SU-DHL-6 (cell line): ENCODE measurements around the gene XRRA1.
"Not testable (repeated sequence)": the region's sequence is repeated elsewhere in the genome, so short reads cannot be mapped to it uniquely, and the experiment has no call there.

Experiments
- H2AFZ ChIP-seq: fragments of 200-600 bp; sonication (generic); 2 replicates; pipeline ENCODE4 v1.6.1; 2014; ENCODE audit warnings: low read depth, mild to moderate bottlenecking, moderate library complexity, mixed read lengths, antibody characterized with exemption, low read length; ENCODE audit not compliant: severe bottlenecking
- H3F3A ChIP-seq: fragments of 200-600 bp; shearing (Covaris generic); 2 replicates; pipeline ENCODE4 v1.6.0; 2016; ENCODE audit warnings: antibody characterized with exemption, mild to moderate bottlenecking; ENCODE audit not compliant: insufficient read depth
- H3K27ac ChIP-seq: fragments of 200-600 bp; sonication (generic); 2 replicates; pipeline ENCODE4 v1.5.1; 2016; ENCODE audit warnings: low read depth, mild to moderate bottlenecking, low read length, moderate library complexity, mixed read lengths
- H3K27me3 ChIP-seq: fragments of 200-600 bp; sonication (generic), shearing (Covaris generic); 2 replicates; pipeline ENCODE4 v1.6.0; 2014; ENCODE audit warnings: mild to moderate bottlenecking, low read length
- H3K36me3 ChIP-seq: fragments of 200-600 bp; sonication (generic); 2 replicates; pipeline ENCODE4 v1.6.1; 2014; ENCODE audit warnings: mild to moderate bottlenecking, low read length, mixed read lengths
- H3K4me2 ChIP-seq: fragments of 300-600, 200-600 bp; shearing (Covaris generic), sonication (generic); 2 replicates; pipeline ENCODE4 v1.6.0; 2014; ENCODE audit warnings: low read length, low read depth, mild to moderate bottlenecking; ENCODE audit not compliant: poor library complexity, severe bottlenecking
- H3K4me3 ChIP-seq: fragments of 200-600 bp; sonication (generic); 2 replicates; pipeline ENCODE4 v1.5.1; 2014; ENCODE audit warnings: antibody characterized with exemption, low read length, mild to moderate bottlenecking, mixed read lengths; ENCODE audit not compliant: insufficient read depth, poor library complexity, severe bottlenecking
- H3K79me2 ChIP-seq: fragments of 200-600 bp; sonication (generic); 2 replicates; pipeline ENCODE4 v1.6.1; 2014; ENCODE audit warnings: mild to moderate bottlenecking, low read length, moderate library complexity; ENCODE audit not compliant: insufficient read depth
- H3K9ac ChIP-seq: fragments of 200-600 bp; sonication (generic); 2 replicates; pipeline ENCODE4 v1.7.0; 2014; ENCODE audit warnings: mild to moderate bottlenecking, low read length
- H3K9me2 ChIP-seq: fragments of 200-600 bp; sonication (generic); replicated peaks from 2 replicates; pipeline ENCODE4 v1.6.1; 2014; ENCODE audit warnings: low read length; ENCODE audit not compliant: insufficient read depth
- H3K9me3 ChIP-seq: fragments of 200-600 bp; sonication (generic); 2 replicates; pipeline ENCODE4 v1.6.1; 2014; ENCODE audit warnings: low read length, mixed read lengths; ENCODE audit not compliant: insufficient read depth
- H4K20me1 ChIP-seq: fragments of 200-600 bp; sonication (generic); 2 replicates; pipeline ENCODE4 v1.6.1; 2014; ENCODE audit warnings: low read depth, mild to moderate bottlenecking, antibody characterized with exemption, low read length, moderate library complexity, mixed read lengths
- EZH2phosphoT487 ChIP-seq: fragments of 200-600 bp; sonication (generic), shearing (Covaris generic); conservative IDR thresholded peaks from 2 replicates; pipeline ENCODE4 v1.6.1; 2018; ENCODE audit warnings: mild to moderate bottlenecking, antibody characterized with exemption, low read length, moderate library complexity, mixed read lengths
- TF ChIP-seq, protein P1 (sequence below): fragments of 200-600 bp; sonication (generic); IDR thresholded peaks from one replicate; pipeline ENCODE4 v1.5.1; 2017; ENCODE audit warnings: antibody characterized with exemption, mild to moderate bottlenecking, low read length, moderate library complexity; ENCODE audit not compliant: insufficient read depth, poor library complexity, severe bottlenecking

XRRA1 gene, protein sequence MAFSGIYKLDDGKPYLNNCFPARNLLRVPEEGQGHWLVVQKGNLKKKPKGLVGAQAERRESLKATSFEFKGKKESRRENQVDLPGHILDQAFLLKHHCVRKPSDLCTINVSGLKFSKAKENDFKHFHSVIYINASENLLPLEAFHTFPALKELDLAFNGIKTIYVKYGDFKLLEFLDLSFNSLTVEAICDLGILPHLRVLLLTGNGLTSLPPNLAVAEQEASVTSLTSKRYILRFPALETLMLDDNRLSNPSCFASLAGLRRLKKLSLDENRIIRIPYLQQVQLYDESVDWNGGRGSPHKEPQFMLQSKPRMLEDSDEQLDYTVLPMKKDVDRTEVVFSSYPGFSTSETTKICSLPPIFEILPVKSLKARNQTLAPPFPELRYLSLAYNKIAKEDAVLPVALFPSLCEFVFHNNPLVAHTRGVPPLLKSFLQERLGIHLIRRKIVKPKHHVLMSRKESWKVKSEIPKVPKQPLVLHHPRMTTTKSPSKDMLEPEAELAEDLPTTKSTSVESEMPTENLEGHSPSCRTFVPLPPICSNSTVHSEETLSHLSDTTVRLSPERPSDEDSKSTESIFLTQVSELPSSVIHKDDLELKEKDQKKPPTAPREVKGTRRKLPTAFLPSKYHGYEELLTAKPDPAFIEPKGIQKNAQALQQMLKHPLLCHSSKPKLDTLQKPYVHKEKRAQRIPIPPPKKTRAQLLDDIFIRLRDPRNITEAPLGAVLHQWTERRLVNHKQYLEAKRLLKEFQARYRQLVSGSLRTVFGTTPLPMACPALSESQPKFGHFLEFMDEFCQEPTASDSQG

DNA sequence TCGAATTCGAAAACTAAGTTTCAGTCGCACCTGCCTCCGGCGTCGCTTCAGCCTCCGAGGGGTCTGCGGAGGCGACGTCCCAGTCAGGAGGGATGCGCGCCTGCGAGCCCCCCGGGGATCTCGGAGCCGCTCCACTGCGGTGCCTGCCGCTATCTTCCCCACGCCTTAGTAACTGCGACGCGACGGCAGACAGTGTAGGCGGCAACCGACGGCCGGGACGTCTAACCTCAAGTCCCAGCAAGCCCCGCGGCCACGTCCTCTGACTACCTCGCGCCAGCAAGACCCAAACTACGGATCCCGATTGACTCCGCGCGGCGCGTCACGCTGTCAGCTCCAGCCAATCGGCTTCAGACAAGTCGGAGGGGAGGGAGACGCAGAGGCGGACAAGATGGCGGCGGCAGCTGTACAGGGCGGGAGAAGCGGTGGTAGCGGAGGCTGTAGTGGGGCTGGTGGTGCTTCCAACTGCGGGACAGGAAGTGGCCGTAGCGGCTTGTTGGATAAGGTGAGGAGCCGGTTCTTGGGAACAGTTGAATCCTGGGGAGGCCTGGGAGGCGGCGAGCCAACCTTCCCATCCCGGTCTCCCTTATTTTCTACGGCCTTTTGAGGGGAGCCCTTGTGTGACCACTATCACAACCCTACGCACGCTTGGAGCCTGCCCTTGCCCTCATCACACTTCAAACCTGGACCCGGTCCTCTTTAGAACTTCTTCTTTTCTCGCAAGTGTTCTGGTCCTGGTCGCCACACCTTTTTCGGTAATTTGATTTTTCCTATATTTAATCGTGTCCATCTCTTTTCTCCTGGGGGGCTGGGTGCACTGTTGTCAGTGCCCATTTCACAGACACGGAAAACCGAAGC is at the start of gene XRRA1, which contains the start of gene SPCS2:
TSS of gene XRRA1 (minus strand) at position 194 of the 855 bp plus-strand sequence. CDS start 8,213 bp downstream, outside the sequence.
TSS of gene SPCS2 (plus strand) at position 369 of the 855 bp plus-strand sequence. CDS start at position 389, 20 bp downstream.
- no peak for TF ChIP-seq EZH2phosphoT487
- TF ChIP-seq, protein P1, sequence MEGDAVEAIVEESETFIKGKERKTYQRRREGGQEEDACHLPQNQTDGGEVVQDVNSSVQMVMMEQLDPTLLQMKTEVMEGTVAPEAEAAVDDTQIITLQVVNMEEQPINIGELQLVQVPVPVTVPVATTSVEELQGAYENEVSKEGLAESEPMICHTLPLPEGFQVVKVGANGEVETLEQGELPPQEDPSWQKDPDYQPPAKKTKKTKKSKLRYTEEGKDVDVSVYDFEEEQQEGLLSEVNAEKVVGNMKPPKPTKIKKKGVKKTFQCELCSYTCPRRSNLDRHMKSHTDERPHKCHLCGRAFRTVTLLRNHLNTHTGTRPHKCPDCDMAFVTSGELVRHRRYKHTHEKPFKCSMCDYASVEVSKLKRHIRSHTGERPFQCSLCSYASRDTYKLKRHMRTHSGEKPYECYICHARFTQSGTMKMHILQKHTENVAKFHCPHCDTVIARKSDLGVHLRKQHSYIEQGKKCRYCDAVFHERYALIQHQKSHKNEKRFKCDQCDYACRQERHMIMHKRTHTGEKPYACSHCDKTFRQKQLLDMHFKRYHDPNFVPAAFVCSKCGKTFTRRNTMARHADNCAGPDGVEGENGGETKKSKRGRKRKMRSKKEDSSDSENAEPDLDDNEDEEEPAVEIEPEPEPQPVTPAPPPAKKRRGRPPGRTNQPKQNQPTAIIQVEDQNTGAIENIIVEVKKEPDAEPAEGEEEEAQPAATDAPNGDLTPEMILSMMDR, result no peak
- H3K79me2 ChIP-seq, result peaks cover 60% of the 10 kb centered on the region

DNA sequence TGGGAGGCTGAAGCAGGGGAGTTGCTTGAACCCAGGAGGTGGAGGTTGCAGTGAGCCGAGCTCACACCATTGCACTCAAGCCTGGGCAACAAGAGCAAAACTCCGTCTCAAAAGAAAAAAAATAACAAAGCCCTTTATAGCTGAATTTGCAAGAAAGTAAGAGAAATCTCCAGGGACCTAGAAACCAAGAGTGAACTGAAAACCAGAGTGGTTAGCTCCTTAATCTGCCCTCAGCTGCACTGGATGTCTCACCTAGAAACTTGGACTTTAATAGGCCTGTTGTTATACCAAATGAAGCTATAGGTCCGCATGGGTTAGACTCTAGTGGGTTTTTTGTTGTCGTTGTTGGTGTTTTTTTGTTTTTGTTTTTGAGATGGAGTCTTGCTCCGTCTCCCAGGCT is 44.0 kb upstream of the XRRA1 start:
- Histone ChIP-seq H3K4me3 (no peak overlapping the region), H3K36me3 (peaks cover 11% of the 10 kb centered on the region; the same call in 1 of the 2 replicates), H3K9me2 (no peaks in the 10 kb centered on the region), H3K27ac (no peak overlapping the region), H3K9ac (no peak overlapping the region), H3K4me2 (no peak overlapping the region), H3K27me3 (no peaks in the 10 kb centered on the region), H3K79me2 (peaks cover 39% of the 10 kb centered on the region), H3K9me3 (no peaks in the 10 kb centered on the region), H2AFZ (no peak overlapping the region), H3F3A (peaks cover 4% of the 10 kb centered on the region; the same call in 1 of the 2 replicates), H4K20me1 (no peaks in the 10 kb centered on the region)
- TF ChIP-seq, protein P1, result no peak
- no peak for TF ChIP-seq EZH2phosphoT487

More for the DNA sequence above, at the start of gene XRRA1, which contains the start of gene SPCS2:
- H3K27me3 ChIP-seq, result no peaks in the 10 kb centered on the region
- H3F3A ChIP-seq, result no peaks in the 10 kb centered on the region
- H3K9me3 ChIP-seq, result no peaks in the 10 kb centered on the region
- H4K20me1 ChIP-seq, result peaks cover 7% of the 10 kb centered on the region; the same call in 1 of the 2 replicates
- H3K9ac ChIP-seq, result peak within 1 kb of the TSS; percentile 99
- H3K4me3 ChIP-seq, result peak within 1 kb of the TSS; percentile 100
- H3K36me3 ChIP-seq, result no peaks in the 10 kb centered on the region
- H2AFZ ChIP-seq, result peak within 1 kb of the TSS; percentile 60
- peak within 1 kb of the TSS; percentile 78 for H3K4me2 ChIP-seq
- peak within 1 kb of the TSS; percentile 70 for H3K27ac ChIP-seq
- H3K9me2 ChIP-seq, result no peaks in the 10 kb centered on the region

DNA sequence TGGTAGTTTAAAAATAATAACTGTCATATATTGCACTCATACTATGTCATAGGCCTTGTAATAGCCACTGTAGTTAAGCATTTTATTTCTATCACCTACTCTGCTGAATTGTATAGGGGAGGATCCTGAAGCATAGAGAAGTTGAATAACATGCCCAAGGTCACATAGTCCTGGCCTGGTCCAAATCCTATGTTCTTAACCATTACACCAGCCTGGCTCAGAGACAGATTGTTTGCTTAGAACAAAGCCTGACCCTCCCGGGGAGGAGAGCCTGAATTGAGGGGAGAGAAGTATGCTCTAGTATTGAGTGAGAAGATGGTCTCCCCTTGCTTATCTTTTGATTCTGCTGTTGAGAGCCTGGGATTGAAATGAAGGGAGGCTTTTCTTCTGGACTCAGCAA is 42.0 kb upstream of the XRRA1 start:
- peaks cover 39% of the 10 kb centered on the region for H3K79me2 ChIP-seq
- H3K9me2 ChIP-seq, result no peaks in the 10 kb centered on the region
- TF ChIP-seq, protein P1, result no peak
- no peak for TF ChIP-seq EZH2phosphoT487
- H3K9ac ChIP-seq, result no peak overlapping the region
- H3K27ac ChIP-seq, result no peak overlapping the region
- peak overlapping the region; percentile 80 for H3K4me2 ChIP-seq
- H4K20me1 ChIP-seq, result no peaks in the 10 kb centered on the region
- no peak overlapping the region for H2AFZ ChIP-seq
- no peaks in the 10 kb centered on the region for H3K9me3 ChIP-seq
- no peaks in the 10 kb centered on the region for H3K27me3 ChIP-seq
- H3K36me3 ChIP-seq, result peaks cover 5% of the 10 kb centered on the region; the same call in 1 of the 2 replicates
- H3F3A ChIP-seq, result peaks cover 13% of the 10 kb centered on the region
- H3K4me3 ChIP-seq, result no peak overlapping the region

DNA sequence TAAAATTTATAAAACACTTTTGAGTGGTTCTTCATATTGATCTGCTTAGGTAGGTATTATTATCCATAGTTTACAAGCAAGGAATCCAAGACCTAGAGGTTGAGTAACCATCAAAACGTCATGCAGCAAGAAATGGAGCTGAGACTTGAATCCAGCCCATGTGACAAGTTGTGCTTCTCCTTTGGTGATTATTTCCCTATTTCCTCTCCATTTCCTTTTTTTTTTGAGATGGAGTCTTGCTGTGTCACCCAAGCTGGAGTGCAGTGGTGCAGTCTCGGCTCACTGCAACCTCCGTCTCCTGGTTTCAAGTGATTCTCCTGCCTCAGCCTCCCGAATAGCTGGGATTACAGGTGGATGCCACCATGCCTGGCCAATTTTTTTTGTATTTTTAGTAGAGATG is 41.3 kb upstream of the XRRA1 start:
- not testable (repeated sequence) for H3K9me3 ChIP-seq, H3K9me2 ChIP-seq, H3K27me3 ChIP-seq, H4K20me1 ChIP-seq, H3K36me3 ChIP-seq, H3K27ac ChIP-seq, H2AFZ ChIP-seq
- Histone ChIP-seq H3K4me2 (peak overlapping the region; percentile 80), H3K4me3 (peak overlapping the region; percentile 89), H3F3A (peaks cover 18% of the 10 kb centered on the region), H3K9ac (peak overlapping the region; percentile 94), H3K79me2 (peaks cover 39% of the 10 kb centered on the region)
